HG02610 (cell line): Measurements from ENCODE around the gene ENTHD1.

Experiments
- ATAC-seq: cut with Tn5 transposase; IDR thresholded peaks from one replicate; pipeline ENCODE4 v1.9.1; 2021; ENCODE audit warnings: mild to moderate bottlenecking, moderate library complexity; ENCODE audit not compliant: unreplicated experiment

Gene ENTHD1

DNA sequence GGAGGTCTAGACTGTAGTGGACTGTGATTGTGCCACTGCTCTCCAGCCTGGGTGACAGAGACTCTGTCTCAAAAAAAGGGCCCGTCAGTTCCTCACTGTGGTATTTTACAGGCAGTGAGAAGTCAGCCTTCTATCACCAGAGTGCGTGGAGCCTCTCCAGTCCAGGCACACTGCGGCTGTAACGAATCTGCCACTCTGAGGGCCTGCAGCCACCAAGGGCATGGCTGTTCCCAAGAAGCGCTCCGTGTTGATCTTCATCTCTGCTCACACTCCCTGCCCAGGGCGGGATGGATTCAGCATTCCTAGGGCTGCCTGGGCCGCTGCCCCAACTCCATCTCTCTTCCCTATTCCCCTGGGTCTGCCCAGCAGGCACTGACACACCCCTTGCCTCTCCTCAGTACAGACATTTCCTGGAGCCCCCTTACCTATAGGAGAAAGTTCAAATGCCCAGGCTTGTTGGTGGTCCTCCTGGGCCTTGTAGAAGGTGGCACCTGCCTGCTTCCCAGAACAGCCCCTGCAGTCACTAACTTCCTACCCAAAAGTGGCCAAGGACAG is 174.6 kb downstream of the ENTHD1 start:
- no peak for ATAC-seq

DNA sequence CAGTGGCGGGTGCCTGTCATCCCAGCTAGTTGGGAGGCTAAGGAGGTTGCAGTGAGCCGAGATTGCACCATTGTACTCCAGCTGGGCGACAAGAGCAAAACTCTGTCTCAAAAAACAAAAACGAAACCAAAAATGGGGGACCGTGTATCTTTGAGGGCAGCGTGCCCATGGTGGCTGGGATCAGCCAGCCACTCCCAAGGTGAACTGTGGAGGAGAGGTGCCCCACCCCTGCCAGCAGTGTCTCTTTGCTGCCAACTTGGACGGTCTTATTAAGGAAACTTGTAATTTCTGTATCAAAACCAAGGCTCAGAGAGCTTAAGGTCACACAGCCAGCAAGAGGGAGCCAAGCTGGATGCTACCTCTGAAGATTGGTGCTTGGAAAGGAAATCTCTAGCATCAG is 175.4 kb downstream of the ENTHD1 start:
- no peak for ATAC-seq

DNA sequence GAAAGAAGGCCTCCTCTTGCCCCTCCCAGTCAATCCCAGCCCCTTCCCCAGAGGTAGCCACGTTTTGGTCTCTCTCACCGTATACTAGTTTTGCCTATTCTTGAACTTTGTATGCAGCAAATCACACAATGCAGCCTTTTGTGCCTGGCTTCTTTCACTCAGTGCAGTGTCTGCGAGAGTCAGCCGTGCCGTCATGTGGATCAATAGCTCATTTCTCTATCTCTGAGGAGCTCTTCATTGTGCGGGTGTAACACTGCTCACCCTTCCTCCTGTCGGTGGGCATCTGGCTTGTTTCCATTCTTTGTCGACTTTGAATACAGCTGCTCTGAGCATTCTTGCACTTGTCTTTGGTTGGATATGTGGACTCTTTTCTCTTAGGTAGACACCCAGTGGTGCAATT is 176.5 kb downstream of the ENTHD1 start:
- ATAC-seq = no peak

DNA sequence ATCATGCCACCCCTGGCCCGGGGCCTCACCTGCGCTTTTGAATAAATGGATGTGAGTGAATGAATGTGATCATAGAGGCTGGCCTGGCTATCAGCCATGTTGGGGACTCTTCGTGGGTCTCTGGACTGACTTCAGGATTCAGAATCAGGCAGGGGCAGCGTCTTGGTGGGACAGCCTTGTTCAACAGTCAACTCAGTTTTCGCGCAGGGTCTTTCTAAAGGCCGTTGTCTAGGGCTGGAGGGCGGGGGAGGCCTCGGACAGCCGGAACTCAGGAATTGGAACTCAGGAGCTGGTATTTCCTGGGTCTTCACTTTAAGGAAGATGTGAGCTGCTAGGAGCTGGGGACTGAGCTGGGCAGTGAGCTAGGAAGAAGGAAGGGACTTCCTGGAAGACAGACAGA is 177.0 kb downstream of the ENTHD1 start:
- no peak for ATAC-seq

DNA sequence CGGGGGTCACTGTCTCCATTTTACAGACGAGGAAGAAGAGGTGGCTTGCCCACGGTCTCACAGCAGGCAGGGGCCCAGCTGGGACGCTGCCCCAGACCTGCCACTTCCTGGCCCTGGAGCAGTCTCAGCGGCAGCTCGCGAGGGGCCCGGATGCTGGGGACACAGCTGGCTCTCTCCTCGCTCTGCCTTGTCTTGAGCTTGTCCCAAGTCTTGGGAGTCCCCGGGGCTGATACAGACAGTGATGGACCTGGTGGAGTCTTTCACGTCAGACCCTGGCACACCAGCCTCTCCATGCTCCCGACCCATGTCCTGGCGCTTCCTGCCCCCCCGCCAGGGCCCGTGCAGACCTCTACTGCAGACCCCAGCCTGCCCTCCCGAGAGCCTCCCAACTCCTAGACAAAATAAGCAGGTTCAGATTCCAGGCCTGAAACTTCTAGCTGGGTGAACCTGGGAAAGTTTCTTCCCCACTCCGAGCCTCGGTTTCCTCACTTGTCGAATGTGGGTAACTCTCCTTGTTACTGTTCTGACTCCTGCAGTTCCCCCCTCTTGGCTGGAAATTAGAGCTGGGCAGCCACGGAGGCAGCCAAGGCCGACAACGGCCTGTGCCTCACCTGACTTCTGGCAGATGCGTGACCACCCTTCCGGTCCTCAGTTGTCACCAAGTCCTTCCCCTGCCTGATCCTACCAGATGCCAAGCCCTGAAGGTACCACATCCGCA is 177.6 kb downstream of the ENTHD1 start:
- no peak for ATAC-seq

DNA sequence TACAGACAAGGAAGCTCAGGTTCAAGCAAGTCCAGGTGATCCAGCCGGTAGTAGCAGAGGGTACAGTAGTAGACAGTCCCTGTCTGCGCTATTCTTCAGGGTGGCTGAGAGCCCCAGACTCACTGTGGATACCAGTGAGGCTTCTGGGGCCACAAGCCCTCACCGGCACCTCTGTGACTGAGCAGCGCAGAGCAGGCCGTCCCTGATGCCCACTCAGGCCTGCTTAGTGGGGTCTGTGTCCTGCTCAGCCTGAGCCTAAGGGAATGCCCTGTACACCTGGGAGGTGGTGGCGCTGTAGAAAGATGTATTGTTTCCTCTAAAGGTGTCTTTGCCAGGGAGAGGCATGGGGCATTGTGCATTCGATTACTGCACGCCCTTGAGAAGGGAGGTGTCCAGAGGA is 179.2 kb downstream of the ENTHD1 start:
- ATAC-seq = no peak

DNA sequence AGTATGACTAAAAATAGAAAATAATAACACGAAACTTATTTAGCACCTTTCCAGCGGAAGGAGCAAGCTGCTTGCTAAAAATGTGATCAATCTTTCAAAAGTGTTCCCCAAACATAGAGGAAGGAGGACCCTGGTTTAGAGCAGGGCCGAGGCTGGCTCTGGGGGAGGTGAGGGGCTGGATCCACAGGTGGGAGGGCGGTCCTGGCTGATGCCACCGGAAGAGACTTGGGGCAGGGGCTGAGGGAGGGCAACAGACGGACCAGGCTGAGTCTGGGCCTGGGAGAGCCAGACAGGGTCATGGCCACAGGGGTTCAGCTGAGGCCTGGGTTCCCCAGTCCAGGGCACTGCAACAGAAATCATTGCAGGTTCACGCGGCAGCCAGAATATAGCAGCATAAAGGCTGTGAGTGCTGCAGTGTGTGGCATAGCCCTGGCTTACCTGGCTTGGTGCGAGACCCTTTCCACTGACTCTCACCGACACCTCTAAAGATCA is 179.7 kb downstream of the ENTHD1 start:
- no peak for ATAC-seq

DNA sequence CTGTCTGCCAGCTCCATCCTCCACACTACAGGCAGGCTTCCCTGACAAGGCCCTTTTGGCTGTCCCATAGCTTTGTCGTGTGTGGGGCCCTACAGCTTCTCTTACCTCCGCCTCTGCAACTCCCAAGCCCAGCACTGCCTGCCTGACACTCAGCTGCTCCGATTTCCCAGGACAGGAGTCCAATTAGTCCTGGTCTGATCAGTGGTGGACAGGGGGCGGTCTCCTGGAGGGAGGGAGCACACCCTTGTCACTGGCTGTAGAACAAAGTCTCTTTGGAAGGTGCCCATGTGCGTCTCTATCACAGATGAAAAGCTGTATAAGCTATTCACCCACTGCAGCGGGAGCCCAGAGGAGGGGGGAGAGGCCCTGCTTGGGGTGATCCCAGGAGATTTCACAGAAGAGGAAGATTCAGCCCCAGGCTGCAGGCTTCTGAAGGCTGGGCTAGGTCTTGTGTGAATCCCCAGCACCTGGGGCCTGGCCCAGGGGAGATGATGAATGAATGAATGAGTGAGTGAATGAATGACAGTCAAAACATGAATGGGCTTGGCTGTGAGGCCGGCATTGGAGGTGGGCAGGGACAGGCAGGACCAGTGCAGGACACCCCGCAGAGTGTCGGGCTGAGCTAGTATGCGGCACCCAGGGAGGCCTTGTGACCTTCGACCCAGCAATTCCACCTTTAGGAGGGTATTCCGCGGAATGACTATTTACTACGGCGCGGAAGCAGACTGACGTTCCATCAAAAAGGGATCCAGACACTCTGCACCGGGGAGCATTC is 180.6 kb downstream of the ENTHD1 start:
- no peak for ATAC-seq

DNA sequence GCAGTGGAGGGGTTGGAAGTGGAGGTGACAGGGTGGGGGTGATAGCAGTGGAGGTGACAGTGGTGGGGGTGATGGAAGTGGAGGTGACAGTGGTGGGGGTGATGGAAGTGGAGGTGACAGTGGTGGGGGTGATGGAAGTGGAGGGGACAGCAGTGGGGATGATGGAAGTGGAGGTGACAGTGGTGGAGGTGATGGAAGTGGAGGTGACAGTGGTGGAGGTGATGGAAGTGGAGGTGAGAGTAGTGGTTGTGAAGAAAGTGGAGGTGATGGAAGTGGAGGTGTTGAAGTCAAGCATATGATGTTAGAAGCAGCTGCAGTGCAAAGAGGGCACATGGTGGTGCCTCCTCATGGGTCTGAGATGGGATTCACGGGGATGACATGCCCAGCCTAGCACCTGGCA is 181.5 kb downstream of the ENTHD1 start:
- ATAC-seq = no peak

DNA sequence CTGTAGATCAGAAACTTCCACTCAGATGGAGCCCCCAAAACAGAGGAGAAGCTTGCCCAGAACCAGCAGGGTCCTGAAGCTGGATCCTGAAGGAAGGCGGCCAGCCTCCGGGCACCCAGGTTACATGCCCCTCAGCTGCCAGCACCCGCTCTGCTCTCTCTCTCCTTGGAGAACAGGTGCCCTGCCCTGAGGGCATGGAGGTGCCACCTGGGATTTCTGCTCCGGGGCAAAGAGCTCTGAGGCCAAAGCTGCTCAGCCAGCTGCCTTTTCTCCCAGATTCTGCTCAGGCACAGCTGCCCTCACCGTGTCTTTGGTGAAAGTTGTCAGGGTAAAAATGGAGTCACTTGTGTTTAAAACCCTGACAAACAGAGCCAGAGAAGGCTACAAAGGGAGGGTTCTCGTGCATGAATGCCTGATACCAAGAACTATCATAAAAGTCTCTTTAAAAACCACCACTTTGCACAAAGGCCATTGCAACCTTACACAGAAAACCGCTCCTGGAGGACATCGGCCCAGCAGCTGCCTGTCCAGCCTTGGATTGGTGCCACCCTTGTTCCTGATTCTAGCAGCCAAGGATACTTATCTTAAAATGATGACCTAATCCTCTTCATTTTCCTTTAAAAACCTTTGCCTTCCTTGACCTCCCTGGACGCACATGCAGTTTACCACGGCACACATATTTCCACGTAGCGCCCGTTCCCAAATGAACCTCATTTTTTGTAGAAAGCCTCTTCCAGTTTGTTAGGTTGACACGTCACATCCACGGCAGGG is 183.0 kb downstream of the ENTHD1 start:
- ATAC-seq = no peak

DNA sequence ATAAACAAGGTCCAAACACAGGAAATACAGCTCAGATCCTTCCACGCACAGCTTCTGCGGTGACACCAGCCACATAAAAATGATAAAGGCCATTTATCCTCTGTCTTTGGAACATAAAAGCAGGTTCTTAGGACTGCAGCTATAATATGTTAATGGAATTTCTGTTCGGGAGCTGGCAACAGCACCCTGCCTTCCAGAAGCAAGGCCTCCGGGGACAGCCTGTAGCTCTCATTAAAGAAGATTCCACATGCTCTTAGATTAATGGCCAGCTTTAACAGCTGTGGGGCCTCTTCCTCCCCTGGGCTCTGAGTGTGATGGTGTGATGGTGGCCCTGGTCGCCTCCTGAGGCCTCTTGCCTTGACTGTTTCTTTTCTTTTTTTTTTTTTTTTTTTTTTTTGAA is 185.7 kb downstream of the ENTHD1 start:
- no peak for ATAC-seq

DNA sequence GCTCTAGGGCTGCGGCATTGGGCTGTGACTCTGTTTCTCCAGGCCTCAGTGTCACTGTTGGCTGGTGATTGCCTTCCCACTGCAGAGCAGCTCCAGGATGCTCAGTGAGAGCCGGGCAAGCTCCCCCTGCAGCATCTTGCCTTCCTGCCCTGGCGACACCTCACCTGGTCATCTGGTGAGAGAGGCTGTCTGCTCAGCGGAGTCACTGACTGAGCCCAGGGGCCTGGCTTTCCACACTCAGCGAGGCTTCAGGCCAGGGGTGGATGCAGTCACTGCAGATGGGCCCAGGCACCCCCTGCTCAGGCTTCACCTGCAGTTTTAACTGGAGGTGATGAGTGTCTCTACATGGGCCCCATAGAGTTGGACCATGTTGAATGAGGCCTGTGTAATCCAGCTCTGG is 186.2 kb downstream of the ENTHD1 start:
- ATAC-seq = no peak

DNA sequence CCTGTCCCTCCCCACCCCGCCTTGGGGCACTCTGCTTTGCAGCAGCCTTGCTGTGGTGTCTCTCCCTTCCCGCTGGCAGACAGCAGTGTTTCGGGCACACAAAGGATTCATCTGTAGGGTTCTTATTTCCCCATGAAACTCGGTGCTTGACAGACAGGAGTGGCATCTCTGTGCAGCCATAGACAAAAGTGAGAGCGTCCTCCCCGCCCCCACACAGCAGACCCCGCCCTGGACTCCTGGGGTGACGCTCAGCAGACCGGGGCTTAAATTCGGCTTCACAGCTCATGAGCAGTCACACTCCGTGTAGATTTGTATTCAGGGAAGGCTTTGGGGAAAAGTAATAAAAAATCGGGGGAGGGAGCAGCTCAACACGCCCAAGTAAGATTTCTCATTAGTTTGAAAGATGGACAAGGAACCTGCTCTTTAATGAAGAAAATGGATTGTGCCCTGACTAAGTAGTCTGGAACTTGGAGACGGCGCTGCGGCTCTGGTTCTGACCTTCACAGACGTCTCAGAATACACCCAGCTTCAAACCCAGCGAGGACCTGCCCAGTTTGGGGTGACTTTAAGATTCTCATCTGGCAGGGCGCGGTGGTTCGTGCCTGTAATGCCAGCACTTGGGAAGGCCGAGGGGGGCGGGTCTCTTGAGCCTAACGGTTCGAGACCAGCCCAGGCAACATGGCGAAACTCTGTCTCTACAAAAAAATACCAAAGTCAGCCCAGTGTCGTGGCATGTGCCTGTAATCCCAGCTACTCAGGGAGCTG is 187.0 kb downstream of the ENTHD1 start:
- ATAC-seq = no peak

DNA sequence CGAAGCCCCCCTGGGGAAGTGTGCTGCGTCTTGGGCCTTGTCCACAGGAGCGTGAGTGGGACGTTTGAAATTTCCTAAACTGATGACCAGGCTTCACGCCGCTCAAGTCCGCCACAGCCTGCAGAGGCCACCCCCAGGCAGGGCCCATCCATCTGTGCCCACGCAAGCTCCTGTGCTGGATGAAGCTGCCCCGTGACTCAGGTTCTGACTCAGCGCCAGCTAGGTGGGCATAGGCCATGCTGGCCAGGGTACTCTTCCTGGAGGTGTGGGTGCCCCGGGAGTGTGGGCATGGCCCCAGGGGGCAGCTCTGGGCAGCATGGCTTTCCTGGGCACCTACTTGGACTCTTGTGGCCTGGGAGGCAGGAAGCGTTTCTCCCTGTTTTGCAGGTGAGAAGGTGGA is 188.2 kb downstream of the ENTHD1 start:
- no peak for ATAC-seq

DNA sequence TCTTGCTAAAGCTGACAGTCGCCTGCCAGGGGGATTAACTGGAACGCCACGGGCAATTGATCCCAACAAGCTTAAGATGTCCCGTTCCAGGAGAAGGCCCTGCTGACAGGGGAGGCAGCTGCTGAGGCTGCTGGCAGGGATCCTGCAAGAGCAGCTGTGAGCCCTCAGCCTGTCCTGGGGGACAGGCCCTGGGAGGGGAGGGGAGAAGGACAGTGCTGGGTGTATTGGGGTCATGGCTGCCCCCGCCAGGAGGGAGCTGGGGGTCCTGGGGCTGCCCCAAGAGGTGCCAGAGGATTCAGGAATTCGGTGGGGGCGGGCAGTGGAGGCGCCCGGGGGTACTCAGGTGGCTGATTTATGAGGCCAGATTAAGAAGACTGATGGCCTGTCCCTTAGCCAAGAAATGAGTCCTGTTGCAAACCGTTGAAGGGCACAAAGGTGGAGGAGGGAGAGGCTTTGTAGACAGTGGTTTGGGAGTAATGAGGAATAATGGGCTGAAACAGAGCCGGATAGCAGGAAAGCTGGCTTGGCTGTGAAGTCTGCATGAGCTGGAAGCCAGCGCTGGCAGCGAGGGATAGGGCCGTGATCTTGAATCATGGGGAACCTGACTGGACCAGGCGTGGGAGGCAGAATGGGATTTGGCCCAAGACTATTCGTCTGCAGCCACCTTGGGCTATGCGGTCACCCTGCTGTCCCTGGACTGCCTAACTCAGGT is 189.5 kb downstream of the ENTHD1 start:
- no peak for ATAC-seq

DNA sequence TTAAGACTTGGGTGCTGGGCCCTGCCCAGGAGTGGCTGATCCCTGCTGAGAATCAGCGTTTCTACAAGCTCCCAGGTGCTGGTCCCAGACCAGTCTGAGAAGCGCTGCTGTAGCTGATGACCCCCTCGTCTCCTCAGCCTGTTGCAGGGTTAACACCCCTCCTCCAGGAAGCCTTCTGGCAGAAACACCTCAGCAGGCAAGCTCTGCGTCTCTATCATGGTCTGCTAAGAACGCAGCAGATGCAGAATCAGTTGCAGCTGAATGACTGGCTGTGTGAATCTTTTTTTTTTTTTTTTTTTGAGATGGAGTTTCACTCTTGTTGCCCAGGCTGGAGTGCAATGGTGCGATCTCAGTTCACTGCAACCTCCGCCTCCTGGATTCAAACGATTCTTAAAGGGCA is 190.5 kb downstream of the ENTHD1 start:
- ATAC-seq = no peak

DNA sequence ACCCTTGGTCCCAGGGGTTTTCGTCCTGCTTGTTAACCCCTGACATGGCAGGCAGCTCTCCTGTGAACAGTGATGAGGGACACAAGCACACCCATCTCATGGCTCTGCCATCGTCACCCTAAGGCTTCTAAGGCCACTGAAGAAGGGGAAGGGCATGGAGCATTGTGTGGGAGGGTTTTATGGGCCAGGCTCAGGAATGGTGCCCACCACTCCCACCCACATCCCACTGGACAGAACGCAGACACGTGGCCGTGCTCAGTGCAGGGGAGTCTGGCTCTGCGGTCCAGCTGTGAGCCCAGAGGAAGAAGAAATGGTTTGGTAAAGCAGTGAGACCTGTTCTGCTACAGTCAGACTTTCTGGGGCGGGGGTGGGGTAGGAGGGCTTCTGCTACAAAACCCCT is 193.0 kb downstream of the ENTHD1 start:
- ATAC-seq = no peak

DNA sequence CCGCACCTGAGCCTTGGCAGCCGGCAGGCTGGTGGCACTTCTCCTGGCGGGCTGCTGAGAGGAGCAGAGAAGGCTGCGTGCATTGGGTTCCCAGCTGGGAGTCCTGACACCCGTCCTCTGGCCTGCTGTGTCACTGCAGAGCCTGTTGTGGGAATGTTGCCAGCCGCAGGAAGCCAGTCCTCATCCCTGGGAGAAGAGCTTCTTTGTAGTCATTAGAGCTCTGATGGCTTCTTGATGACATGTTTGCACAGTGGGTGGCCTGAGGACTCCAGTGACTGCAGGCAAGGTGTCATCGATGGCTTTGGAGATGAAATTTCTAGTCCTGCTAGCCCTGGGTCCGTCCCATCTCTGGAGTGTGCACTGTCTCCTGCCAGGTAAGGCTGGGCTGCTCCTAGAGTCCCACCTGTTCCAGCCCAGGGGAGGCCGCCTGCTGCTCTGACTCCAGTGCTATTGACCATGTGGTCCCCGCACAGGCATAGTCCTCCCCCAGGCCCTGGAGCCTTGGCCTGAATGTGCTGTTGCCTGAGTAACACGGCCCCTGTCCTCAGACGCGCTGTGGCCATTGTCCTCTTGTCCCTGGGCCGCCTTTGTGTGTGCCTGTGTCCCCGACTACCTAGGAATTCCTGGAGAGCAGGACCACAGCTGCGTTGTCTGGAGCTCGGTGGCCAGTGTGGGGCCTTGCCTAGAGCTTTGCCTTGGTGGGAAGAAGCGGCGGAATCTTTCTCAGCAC is 193.8 kb downstream of the ENTHD1 start:
- ATAC-seq = no peak

DNA sequence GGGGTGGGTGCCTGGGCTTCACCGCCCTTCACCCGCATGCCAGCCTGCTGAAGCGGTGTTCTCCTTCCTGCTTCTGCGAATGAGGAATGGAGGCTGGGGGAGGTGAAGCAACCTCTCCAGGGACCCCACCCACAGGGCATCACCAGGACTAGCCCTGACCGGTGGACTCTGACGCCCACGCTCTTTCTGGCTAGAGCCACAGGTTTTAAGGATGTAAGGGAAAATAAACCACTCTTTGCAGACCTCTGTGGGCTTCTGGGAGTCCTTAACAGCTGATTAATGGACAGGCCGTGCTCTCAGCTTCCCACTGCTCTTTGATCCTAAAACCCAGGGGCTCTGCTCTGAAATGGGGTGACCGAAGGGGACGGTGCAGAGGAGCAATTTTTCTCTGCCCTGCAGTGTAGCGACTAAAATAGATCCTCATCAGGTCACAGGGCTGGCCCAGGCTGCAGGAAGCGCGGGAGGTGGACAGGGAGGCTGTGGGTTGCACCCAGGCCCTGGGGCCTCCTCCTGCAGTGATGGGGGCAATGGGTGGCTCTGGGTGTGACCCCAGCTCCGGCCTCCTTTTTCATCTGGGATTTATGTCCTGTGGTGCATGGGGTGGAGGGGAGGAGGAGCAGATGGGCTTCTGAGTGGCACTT is 195.7 kb downstream of the ENTHD1 start:
- ATAC-seq = no peak
